ENCODE measurements around the gene BTN1A1. TPM values are rescaled to one million over a fixed set of nuclear protein-coding genes. Genes with fewer than 3 reads are reported as not detected.

Gene BTN1A1
- polyA plus RNA-seq, 2 of the 4 experiments (the other 2 are of a cell fraction), result not detected

- Histone ChIP-seq H3K9me3 (no peaks in the 10 kb centered on the region), H3K4me3 (no peak overlapping the region), H3K4me1 (peaks cover 3% of the 10 kb centered on the region; the same call in 1 of the 3 replicates), H3K4me2 (no peak overlapping the region), H3K27ac (no peak overlapping the region)
- DNase-seq (ENCODE audit: low read depth in 1 of 2, low spot score in 1 of 2), result no peak
- ChIA-PET POLR2A (no interaction called here), CTCF (no interaction called here)
- TF ChIP-seq ZNF302 (CRISPR knock-in tag; IDR thresholded peaks at IDR 0.05), result no peak
- TF ChIP-seq FOSB (CRISPR knock-in tag; IDR thresholded peaks at IDR 0.05), result no peak
- no peak for TF ChIP-seq ATOH8 (CRISPR knock-in tag; IDR thresholded peaks at IDR 0.05; ENCODE audit: low read depth)
- TF ChIP-seq NPAS2 (CRISPR knock-in tag; IDR thresholded peaks at IDR 0.05; ENCODE audit: borderline replicate concordance), result no peak
- TF ChIP-seq EHF (CRISPR knock-in tag; IDR thresholded peaks at IDR 0.05), result no peak
- no peak for TF ChIP-seq RFX5 (IDR thresholded peaks at IDR 0.05)
- TF ChIP-seq ELK1 (IDR thresholded peaks at IDR 0.05; ENCODE audit: low read depth, low read length), result no peak
- TF ChIP-seq POLR2AphosphoS2 (conservative IDR thresholded peaks at IDR 0.05; ENCODE audit: low read length), result no peak
- no peak for TF ChIP-seq GATA3 (IDR thresholded peaks at IDR 0.05; ENCODE audit: borderline replicate concordance)
- no peak for TF ChIP-seq MAZ (IDR thresholded peaks at IDR 0.05; ENCODE audit: borderline replicate concordance, low read depth, low read length)
- TF ChIP-seq KDM5A (IDR thresholded peaks at IDR 0.05), result no peak
- TF ChIP-seq HOXA7 (CRISPR knock-in tag; IDR thresholded peaks at IDR 0.05), result no peak
- TF ChIP-seq EP300 (IDR thresholded peaks at IDR 0.05), result no peak
- no peak for TF ChIP-seq HES2 (IDR thresholded peaks at IDR 0.05)
- no peak for TF ChIP-seq PBX3 (IDR thresholded peaks at IDR 0.05)
- no peak for TF ChIP-seq HEYL (CRISPR knock-in tag; IDR thresholded peaks at IDR 0.05)
- no peak for TF ChIP-seq CTCF (IDR thresholded peaks at IDR 0.05)
- no peak for TF ChIP-seq SMC3 (IDR thresholded peaks at IDR 0.05)
- ATAC-seq, result no peak
- WGBS (ENCODE audit: missing lambda C conversion rate), result 100% methylated on average over 2 of the region's 2 CpGs
- no peak for FAIRE-seq
These were observed 31.3 kb upstream of the BTN1A1 start for GRCh38 chr6:26468829-26469228.

GRCh38 chr6:26470643-26471042 is 29.5 kb upstream of the BTN1A1 start:
- ATAC-seq, result no peak
- Histone ChIP-seq H3K4me1 (peaks cover 15% of the 10 kb centered on the region), H3K4me2 (no peak overlapping the region), H3K4me3 (no peak overlapping the region), H3K9me3 (no peaks in the 10 kb centered on the region), H3K27ac (no peak overlapping the region)
- no peak for DNase-seq (ENCODE audit: low read depth in 1 of 2, low spot score in 1 of 2)
- FAIRE-seq, result no peak
- WGBS (ENCODE audit: missing lambda C conversion rate), result 81% methylated on average over 4 of the region's 4 CpGs
- ChIA-PET POLR2A (no interaction called here), CTCF (interaction anchor here (1.8 kb wide), 1 partner anchor 129 kb away, joined by 6 read pairs; no protein-coding TSS in a partner anchor)
- TF ChIP-seq CTCF (IDR thresholded peaks at IDR 0.05) (no peak), EP300 (IDR thresholded peaks at IDR 0.05) (no peak), HEYL (CRISPR knock-in tag; IDR thresholded peaks at IDR 0.05) (no peak), ZFP36 (IDR thresholded peaks at IDR 0.05; ENCODE audit: borderline replicate concordance, partially characterized antibody) (no peak)
